ENCODE results near the gene ALPI. TPM values are rescaled to one million over a fixed set of nuclear protein-coding genes. Genes with fewer than 3 reads are reported as not detected.

ALPI gene
- total and polyA plus RNA-seq, 8 donors = 1.4 to 12.3 TPM; not detected in 6

DNA sequence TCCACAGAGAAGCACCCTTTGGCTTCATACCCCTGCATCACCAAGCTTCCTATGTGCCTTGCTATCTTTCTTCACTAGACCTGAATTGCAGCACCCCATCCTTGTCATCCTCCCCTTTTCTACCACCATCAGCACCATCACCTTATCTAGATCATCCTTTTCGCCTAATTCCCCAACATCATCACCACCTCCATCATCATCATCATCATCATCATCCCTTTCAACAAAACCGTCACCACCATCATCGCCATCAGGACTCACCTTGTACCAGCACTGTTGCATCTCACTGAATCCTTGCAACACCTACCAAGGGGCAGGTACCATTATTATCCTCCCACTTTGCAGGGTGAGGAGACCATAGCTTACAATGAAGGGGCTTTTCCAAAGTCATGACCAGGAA lies 42.5 kb downstream of the ALPI start:
- TF ChIP-seq POLR2AphosphoS5 (IDR thresholded peaks at IDR 0.05) (no peak), POLR2A (IDR thresholded peaks at IDR 0.05) (no peak)
- Histone ChIP-seq H3K27me3 (peaks cover 0 to 34% (median 17%) of the 10 kb centered on the region in 3 donors), H3K36me3 (no peaks in the 10 kb centered on the region), H3K4me1 (peaks cover 9 to 22% (median 18%) of the 10 kb centered on the region in 4 donors), H3K9me3 (no peaks in the 10 kb centered on the region), H3K4me3 (no peak overlapping the region), H3K27ac (no peak overlapping the region)
- DNase-seq = no peak
- 87 to 95% (median 91%) methylated on average over 3 of the region's 3 CpGs for WGBS, 5 donors
- intact Hi-C loops (cut with DNase I; ENCODE audit: low total_unique reads) = no loop called here

DNA sequence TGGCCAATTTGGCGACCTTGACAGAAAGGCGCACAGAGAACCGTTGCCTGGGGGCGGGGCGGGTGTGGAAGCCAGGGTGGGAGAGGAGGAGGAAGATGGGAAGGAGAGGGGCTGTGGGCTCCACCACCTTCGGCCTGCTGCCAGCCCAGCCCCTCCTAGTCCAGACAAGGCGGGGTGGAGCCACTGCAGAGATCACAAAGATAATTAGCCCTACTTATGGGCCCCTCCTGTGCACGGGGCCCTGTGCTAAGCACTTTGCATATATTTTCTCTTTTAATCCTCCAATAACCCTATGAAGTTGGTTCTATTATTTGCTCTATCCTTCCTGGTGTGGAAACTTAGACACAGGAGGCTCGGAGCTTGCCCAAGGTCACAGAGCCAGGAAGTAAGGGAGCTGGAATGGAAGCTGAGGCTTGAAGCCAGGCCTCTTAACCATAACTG lies 45.4 kb downstream of the ALPI start:
- Histone ChIP-seq H3K27me3 (peaks cover 0 to 59% (median 30%) of the 10 kb centered on the region in 3 donors), H3K9me3 (no peaks in the 10 kb centered on the region), H3K36me3 (no peaks in the 10 kb centered on the region), H3K4me3 (no peak overlapping the region), H3K4me1 (peaks cover 9 to 28% (median 24%) of the 10 kb centered on the region in 4 donors), H3K27ac (peak overlapping the region in 1 of 5 donors; percentile 75)
- TF ChIP-seq EP300 (IDR thresholded peaks at IDR 0.05) (no peak), POLR2A (IDR thresholded peaks at IDR 0.05) (no peak), POLR2AphosphoS5 (IDR thresholded peaks at IDR 0.05) (no peak)
- TF ChIP-seq, protein P1, sequence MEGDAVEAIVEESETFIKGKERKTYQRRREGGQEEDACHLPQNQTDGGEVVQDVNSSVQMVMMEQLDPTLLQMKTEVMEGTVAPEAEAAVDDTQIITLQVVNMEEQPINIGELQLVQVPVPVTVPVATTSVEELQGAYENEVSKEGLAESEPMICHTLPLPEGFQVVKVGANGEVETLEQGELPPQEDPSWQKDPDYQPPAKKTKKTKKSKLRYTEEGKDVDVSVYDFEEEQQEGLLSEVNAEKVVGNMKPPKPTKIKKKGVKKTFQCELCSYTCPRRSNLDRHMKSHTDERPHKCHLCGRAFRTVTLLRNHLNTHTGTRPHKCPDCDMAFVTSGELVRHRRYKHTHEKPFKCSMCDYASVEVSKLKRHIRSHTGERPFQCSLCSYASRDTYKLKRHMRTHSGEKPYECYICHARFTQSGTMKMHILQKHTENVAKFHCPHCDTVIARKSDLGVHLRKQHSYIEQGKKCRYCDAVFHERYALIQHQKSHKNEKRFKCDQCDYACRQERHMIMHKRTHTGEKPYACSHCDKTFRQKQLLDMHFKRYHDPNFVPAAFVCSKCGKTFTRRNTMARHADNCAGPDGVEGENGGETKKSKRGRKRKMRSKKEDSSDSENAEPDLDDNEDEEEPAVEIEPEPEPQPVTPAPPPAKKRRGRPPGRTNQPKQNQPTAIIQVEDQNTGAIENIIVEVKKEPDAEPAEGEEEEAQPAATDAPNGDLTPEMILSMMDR (IDR thresholded peaks at IDR 0.05) = no peak
- WGBS, 5 donors = 67 to 74% (median 71%) methylated on average over 9 of the region's 9 CpGs
- no peak for DNase-seq
- intact Hi-C loops (cut with DNase I; ENCODE audit: low total_unique reads) = no loop called here

DNA sequence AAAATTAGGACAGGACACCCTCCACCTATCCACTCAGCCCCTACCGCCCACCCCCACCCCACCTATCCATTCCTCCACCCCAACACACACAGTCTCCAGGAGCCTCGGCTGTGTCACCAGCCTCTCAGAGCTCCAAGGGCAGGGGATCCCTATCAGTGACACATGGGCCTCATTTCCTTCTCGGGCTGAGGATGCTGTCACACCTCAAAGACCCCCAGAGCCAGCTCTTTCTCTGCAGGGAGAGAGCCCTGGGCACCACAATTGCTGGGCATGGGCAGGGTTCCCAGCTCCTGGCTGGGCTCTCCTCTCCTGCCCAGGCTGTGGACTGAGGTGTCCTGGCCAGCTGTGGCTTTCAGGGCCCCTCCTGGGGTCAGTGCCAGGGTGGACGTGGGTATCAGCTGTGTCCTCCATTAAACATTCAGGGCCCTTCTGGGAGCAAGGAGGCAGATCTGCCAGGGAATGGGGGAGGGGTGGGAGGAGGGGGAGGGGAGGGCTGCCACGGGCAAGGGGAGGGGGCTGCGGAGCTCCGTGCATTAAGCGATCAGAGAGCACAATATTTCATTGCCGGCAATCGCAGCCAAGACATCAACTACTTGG lies 45.9 kb downstream of the ALPI start:
- Histone ChIP-seq H3K27ac (peak overlapping the region in 1 of 5 donors; percentile 75), H3K27me3 (peaks cover 0 to 59% (median 30%) of the 10 kb centered on the region in 3 donors), H3K4me3 (no peak overlapping the region), H3K4me1 (peaks cover 9 to 28% (median 24%) of the 10 kb centered on the region in 4 donors), H3K36me3 (no peaks in the 10 kb centered on the region), H3K9me3 (no peaks in the 10 kb centered on the region)
- 49 to 76% (median 56%) methylated on average over 10 of the region's 10 CpGs for WGBS, 5 donors
- no peak for TF ChIP-seq POLR2AphosphoS5 (IDR thresholded peaks at IDR 0.05)
- TF ChIP-seq, protein P1 (IDR thresholded peaks at IDR 0.05) = no peak
- no peak for TF ChIP-seq POLR2A (IDR thresholded peaks at IDR 0.05)
- no peak for TF ChIP-seq EP300 (IDR thresholded peaks at IDR 0.05)
- intact Hi-C loops (cut with DNase I; ENCODE audit: low total_unique reads) = no loop called here
- DNase-seq = no peak

DNA sequence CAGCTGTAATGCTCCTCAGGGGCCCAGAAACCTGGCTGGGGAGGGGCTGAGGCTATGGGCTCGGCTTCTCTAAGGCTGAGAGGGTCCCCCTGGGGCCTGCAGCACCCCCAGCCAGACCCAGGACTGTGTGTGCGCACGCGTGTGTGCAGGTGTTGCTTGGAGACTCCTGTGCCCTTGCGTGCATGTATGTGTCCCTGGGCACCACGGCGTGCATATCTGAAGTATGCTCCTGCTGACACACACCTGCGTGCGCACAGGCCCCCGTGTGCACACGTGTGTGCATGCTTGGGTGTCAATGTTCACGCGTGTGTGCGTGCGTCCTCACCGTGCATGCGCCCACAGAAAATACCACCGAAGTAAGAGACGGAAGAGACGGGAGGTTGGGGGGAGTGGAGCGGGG lies 46.6 kb downstream of the ALPI start:
- Histone ChIP-seq H3K27me3 (peaks cover 0 to 53% (median 30%) of the 10 kb centered on the region in 3 donors), H3K4me1 (peaks cover 9 to 28% (median 24%) of the 10 kb centered on the region in 4 donors), H3K27ac (peak overlapping the region in 1 of 5 donors; percentile 75), H3K4me3 (peak overlapping the region; percentile 49 to 61 (median 52)), H3K9me3 (no peaks in the 10 kb centered on the region), H3K36me3 (no peaks in the 10 kb centered on the region)
- WGBS, 5 donors = 16 to 34% (median 20%) methylated on average over 16 to 21 of the region's 21 CpGs
- intact Hi-C loops (cut with DNase I; ENCODE audit: low total_unique reads) = no loop called here
- DNase-seq = peak in 1 of 2 donors; percentile 56
- TF ChIP-seq, protein P1 (IDR thresholded peaks at IDR 0.05) = no peak
